Activated B cell treated with CpG ODN at 0.5 μM for 24 hours (primary cell): ENCODE measurements around the gene CCDC6. TPM values are rescaled to one million over a fixed set of nuclear protein-coding genes. Genes with fewer than 3 reads are reported as not detected.

Source experiments
- ATAC-seq: fragments of 200-7000 bp; cut with Tn5 transposase; one replicate; pipeline ENCODE4 v1.10.0; 2021; ENCODE audit warnings: low read depth, mild to moderate bottlenecking, moderate library complexity
- CTCF ChIA-PET: fragments of 350-600 bp; sonication (Branson Sonifier 250); formaldehyde crosslinking; loops from one replicate; lab custom pipeline; 2021; ENCODE audit warnings: antibody characterized with exemption; lab: Charles Lee
- POLR2A ChIA-PET: fragments of 350-600 bp; sonication (Branson Sonifier 250); formaldehyde crosslinking; loops from one replicate; lab custom pipeline; 2021; ENCODE audit warnings: antibody characterized with exemption; lab: Charles Lee
- DNase-seq: peaks from one replicate; pipeline ENCODE4 v3.0.0; 2022
- H3K27ac Mint-ChIP-seq: one replicate; pipeline ENCODE4 v1.8.0; 2020; ENCODE audit warnings: mixed read lengths
- H3K27me3 Mint-ChIP-seq: one replicate; pipeline ENCODE4 v1.8.0; 2021; ENCODE audit warnings: mixed read lengths
- H3K36me3 Mint-ChIP-seq: one replicate; pipeline ENCODE4 v1.8.0; 2021; ENCODE audit warnings: low read depth, mixed read lengths
- H3K4me1 Mint-ChIP-seq: one replicate; pipeline ENCODE4 v1.8.0; 2021; ENCODE audit warnings: mixed read lengths
- H3K4me3 Mint-ChIP-seq: one replicate; pipeline ENCODE4 v1.8.0; 2020; ENCODE audit warnings: mild to moderate bottlenecking, mixed read lengths
- H3K9me3 Mint-ChIP-seq: one replicate; pipeline ENCODE4 v1.8.0; 2020; ENCODE audit warnings: mixed read lengths
- intact Hi-C: fragments of 100-400 bp; cut with micrococcal nuclease; formaldehyde crosslinking; loops from one replicate; pipeline ENCODE4 v1.15.1; 2024
- total RNA-seq: library from RNA; stranded (reverse); gene quantifications from 2 replicates; pipeline ENCODE4 v1.2.3, GENCODE V29; 2022
- TF ChIP-seq, protein P1 (sequence below): fragments of 200-600 bp; IDR thresholded peaks from one replicate; pipeline ENCODE4 v1.8.0; 2022; ENCODE audit warnings: antibody characterized with exemption, mild to moderate bottlenecking

The CCDC6 gene
- total RNA-seq, 1 donor from 2014 or later = 32.2 TPM

DNA sequence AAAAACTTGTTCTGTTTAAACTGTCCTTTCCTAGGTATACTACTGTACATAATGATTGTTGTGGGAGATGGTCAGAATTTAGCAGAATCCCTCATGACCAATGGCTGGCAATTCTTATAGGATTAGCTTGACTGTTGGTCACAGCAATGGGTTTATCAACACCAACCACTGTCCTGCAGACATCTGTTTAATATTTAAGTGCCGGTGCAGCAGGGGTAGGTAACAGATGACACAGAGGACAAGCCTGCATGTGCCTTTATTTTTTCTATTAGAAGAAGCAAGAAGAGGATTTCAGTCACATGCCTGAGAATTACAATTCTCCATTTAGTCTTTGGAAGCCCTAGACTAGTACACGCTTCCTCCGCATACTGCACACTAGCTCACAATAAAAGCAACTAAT, 48.4 kb downstream of the CCDC6 start:
- POLR2A ChIA-PET = interaction anchor here (1.1 kb wide), 1 partner anchor 48 kb away, joined by 6 read pairs; the partner anchor contains the start of gene CCDC6
- H3K4me3 Mint-ChIP-seq = no peak overlapping the region
- TF ChIP-seq, protein P1, sequence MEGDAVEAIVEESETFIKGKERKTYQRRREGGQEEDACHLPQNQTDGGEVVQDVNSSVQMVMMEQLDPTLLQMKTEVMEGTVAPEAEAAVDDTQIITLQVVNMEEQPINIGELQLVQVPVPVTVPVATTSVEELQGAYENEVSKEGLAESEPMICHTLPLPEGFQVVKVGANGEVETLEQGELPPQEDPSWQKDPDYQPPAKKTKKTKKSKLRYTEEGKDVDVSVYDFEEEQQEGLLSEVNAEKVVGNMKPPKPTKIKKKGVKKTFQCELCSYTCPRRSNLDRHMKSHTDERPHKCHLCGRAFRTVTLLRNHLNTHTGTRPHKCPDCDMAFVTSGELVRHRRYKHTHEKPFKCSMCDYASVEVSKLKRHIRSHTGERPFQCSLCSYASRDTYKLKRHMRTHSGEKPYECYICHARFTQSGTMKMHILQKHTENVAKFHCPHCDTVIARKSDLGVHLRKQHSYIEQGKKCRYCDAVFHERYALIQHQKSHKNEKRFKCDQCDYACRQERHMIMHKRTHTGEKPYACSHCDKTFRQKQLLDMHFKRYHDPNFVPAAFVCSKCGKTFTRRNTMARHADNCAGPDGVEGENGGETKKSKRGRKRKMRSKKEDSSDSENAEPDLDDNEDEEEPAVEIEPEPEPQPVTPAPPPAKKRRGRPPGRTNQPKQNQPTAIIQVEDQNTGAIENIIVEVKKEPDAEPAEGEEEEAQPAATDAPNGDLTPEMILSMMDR = no peak
- H3K9me3 Mint-ChIP-seq = peaks cover 5% of the 10 kb centered on the region
- peaks cover 24% of the 10 kb centered on the region for H3K36me3 Mint-ChIP-seq
- intact Hi-C loops = no loop called here
- H3K4me1 Mint-ChIP-seq = peaks cover 73% of the 10 kb centered on the region
- CTCF ChIA-PET = interaction anchor here (0.6 to 1.9 kb wide), 2 partner anchors 16 to 48 kb away, joined by 3 to 5 read pairs; partner anchors contain the start of gene CCDC6
- DNase-seq (no peak), ATAC-seq (no peak)
- H3K27ac Mint-ChIP-seq = no peak overlapping the region
- H3K27me3 Mint-ChIP-seq = no peaks in the 10 kb centered on the region

DNA sequence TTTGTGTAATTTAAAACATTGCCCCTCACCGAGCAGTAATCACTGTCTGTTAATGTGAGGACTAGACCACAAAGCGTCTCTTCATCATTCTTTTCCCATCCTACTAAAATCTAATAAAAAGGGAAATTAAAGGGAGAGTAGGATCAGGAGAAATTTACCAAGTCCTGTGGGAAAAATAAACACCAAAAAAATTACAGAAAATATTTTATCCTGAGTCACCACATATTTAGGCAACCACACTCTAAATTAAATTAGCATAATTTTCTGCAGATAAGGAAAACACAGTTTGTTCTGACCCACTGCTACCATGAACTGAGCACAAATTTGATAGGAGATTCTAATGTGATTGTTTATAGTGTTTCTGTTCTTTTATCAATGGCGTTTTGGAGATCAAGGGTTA, 49.3 kb downstream of the CCDC6 start:
- intact Hi-C loops = no loop called here
- ChIA-PET CTCF (interaction anchor here (1.7 kb wide), 1 partner anchor 8 kb away, joined by 7 read pairs; no protein-coding TSS in a partner anchor), POLR2A (no interaction called here)
- H3K27me3 Mint-ChIP-seq = no peaks in the 10 kb centered on the region
- H3K9me3 Mint-ChIP-seq = peaks cover 5% of the 10 kb centered on the region
- no peak overlapping the region for H3K4me3 Mint-ChIP-seq
- no peak overlapping the region for H3K27ac Mint-ChIP-seq
- TF ChIP-seq, protein P1 = no peak
- peaks cover 80% of the 10 kb centered on the region for H3K4me1 Mint-ChIP-seq
- DNase-seq = no peak
- ATAC-seq = no peak
- peaks cover 29% of the 10 kb centered on the region for H3K36me3 Mint-ChIP-seq

DNA sequence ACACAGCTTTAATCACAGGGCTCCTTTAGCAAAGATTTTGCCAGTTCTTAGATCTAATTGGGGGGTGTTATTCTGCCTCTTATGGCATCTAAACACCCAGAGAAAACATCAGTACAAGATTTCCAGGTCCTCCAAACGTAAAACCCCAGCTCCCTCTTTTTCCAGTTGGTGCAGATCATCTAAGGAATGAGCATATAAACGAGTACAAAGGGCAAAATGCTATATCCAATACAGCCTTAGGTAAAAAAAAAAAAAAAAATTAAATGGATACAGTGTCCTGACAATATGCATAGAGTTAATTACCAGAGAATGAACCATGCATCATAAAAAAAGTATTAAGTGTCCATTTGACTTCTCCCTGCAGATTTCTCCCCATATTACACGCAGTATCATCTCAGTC, 50.3 kb downstream of the CCDC6 start:
- ATAC-seq = no peak
- DNase-seq = no peak
- Mint-ChIP-seq H3K36me3 (peaks cover 31% of the 10 kb centered on the region), H3K4me3 (no peak overlapping the region), H3K27me3 (no peaks in the 10 kb centered on the region), H3K9me3 (peaks cover 5% of the 10 kb centered on the region), H3K27ac (peak overlapping the region; percentile 24), H3K4me1 (peaks cover 82% of the 10 kb centered on the region)
- ChIA-PET CTCF (interaction anchor here (1.7 kb wide), 1 partner anchor 9 kb away, joined by 7 read pairs; no protein-coding TSS in a partner anchor), POLR2A (no interaction called here)
- TF ChIP-seq, protein P1 = no peak
- intact Hi-C loops = no loop called here

DNA sequence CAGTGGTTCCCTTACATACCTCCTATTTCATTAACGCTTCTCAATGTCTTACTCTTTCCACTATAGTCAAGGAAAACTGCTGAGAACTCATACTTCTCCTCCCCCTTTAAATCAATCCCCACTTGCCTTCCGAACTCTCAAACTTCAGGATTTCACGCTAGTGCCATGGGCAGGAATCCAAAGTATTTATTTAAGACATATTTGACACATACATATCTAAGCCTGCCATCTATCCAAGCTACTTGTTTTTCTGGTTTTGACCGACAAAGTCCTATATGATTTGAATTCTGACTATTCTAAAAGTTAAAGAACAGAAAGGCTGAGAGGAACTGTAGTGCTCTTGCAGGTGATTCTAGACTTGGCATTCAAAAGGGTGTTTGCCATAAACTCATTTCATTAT, 51.8 kb downstream of the CCDC6 start:
- Mint-ChIP-seq H3K4me1 (peaks cover 82% of the 10 kb centered on the region), H3K36me3 (peaks cover 35% of the 10 kb centered on the region), H3K4me3 (no peak overlapping the region), H3K27ac (no peak overlapping the region), H3K9me3 (peaks cover 5% of the 10 kb centered on the region), H3K27me3 (no peaks in the 10 kb centered on the region)
- TF ChIP-seq, protein P1 = no peak
- ChIA-PET CTCF (interaction anchor here (0.8 to 1.7 kb wide), 2 partner anchors 9 to 52 kb away, joined by 3 to 5 read pairs; partner anchors contain the start of gene CCDC6), POLR2A (no interaction called here)
- ATAC-seq (no peak), DNase-seq (no peak)
- intact Hi-C loops = no loop called here

DNA sequence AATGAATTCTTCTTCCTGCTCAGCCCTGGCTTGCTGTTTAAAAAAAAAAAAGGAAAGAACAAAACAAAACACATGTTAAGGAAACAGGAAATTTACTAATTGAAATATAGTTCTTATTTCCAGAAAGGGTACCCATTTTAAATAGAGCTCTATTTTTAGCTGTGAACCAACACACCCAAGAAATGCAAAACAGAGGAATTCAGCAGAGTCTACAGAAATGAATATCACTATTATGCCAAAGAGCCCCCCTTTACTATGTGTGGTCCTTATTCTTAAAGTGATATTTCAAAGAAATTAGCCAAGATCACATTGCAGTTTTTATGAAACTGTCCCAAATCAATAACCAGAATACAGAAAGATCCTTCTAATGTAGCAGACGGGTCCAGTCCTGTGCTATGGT, 53.7 kb downstream of the CCDC6 start:
- POLR2A ChIA-PET = interaction anchor here (0.7 kb wide), 1 partner anchor 33 kb away, joined by 9 read pairs; no protein-coding TSS in a partner anchor

More for the DNA sequence above, 53.7 kb downstream of the CCDC6 start:
- peak overlapping the region; percentile 68 for H3K27ac Mint-ChIP-seq
- DNase-seq (no peak), ATAC-seq (no peak)
- H3K36me3 Mint-ChIP-seq = peaks cover 52% of the 10 kb centered on the region
- H3K27me3 Mint-ChIP-seq = no peaks in the 10 kb centered on the region
- intact Hi-C loops = no loop called here
- H3K4me3 Mint-ChIP-seq = peak overlapping the region; percentile 69
- H3K4me1 Mint-ChIP-seq = peaks cover 68% of the 10 kb centered on the region
- H3K9me3 Mint-ChIP-seq = peaks cover 5% of the 10 kb centered on the region
- CTCF ChIA-PET = interaction anchor here (1.2 to 1.3 kb wide), 2 partner anchors 20 to 53 kb away, joined by 4 read pairs; partner anchors contain the start of gene CCDC6
- TF ChIP-seq, protein P1 = no peak
